Activated CD4-positive, CD25-positive, alpha-beta regulatory T cell treated with anti-CD3 and anti-CD28 coated beads, Interleukin-2, amount 50 U/mL, for 72 hours (primary cell): Measurements from ENCODE around the gene INSC.

Source experiments
- DNase-seq: peaks from one replicate; pipeline ENCODE4 v3.0.0; 2021

Gene INSC

GRCh38 chr11:15150507-15150906 lies 35.8 kb downstream of the INSC start:
- no peak for DNase-seq

GRCh38 chr11:15153231-15153630 lies 38.5 kb downstream of the INSC start:
- DNase-seq, result no peak

GRCh38 chr11:15157181-15157580 lies 42.5 kb downstream of the INSC start:
- DNase-seq, result no peak

- DNase-seq, result no peak
Measured at GRCh38 chr11:15157606-15158137, 42.9 kb downstream of the INSC start.

- no peak for DNase-seq
Measured at GRCh38 chr11:15158351-15159015, 43.8 kb downstream of the INSC start.

- DNase-seq, result no peak
Measured at GRCh38 chr11:15159085-15159484, 44.4 kb downstream of the INSC start.

GRCh38 chr11:15161790-15162189 lies 47.1 kb downstream of the INSC start:
- DNase-seq, result no peak

GRCh38 chr11:15163136-15163535 lies 48.4 kb downstream of the INSC start:
- DNase-seq, result no peak

- DNase-seq, result no peak
Measured at GRCh38 chr11:15166204-15166603, 51.5 kb downstream of the INSC start.

GRCh38 chr11:15169815-15170551 lies 55.3 kb downstream of the INSC start:
- DNase-seq, result no peak

- no peak for DNase-seq
Measured at GRCh38 chr11:15170698-15171097, 56.0 kb downstream of the INSC start.

- DNase-seq, result no peak
Measured at GRCh38 chr11:15171956-15172355, 57.2 kb downstream of the INSC start.

GRCh38 chr11:15175831-15176230 lies 61.1 kb downstream of the INSC start:
- no peak for DNase-seq

GRCh38 chr11:15176646-15177163 lies 62.0 kb downstream of the INSC start:
- DNase-seq, result no peak

GRCh38 chr11:15177491-15177890 lies 62.8 kb downstream of the INSC start:
- no peak for DNase-seq

GRCh38 chr11:15178214-15178613 lies 63.5 kb downstream of the INSC start:
- DNase-seq, result no peak

GRCh38 chr11:15179167-15179566 lies 64.4 kb downstream of the INSC start:
- no peak for DNase-seq

GRCh38 chr11:15180212-15180792 lies 65.6 kb downstream of the INSC start:
- DNase-seq, result no peak

GRCh38 chr11:15182372-15182771 lies 67.6 kb downstream of the INSC start:
- DNase-seq, result no peak

GRCh38 chr11:15185021-15185420 lies 70.3 kb downstream of the INSC start:
- DNase-seq, result no peak

- no peak for DNase-seq
Measured at GRCh38 chr11:15186146-15186545, 71.4 kb downstream of the INSC start.

GRCh38 chr11:15189189-15189588 lies 74.5 kb downstream of the INSC start:
- no peak for DNase-seq

- DNase-seq, result no peak
Measured at GRCh38 chr11:15189641-15190365, 75.1 kb downstream of the INSC start.
